C4-2B (cell line): ENCODE measurements around the gene SQSTM1.

Source experiments
- H3K27ac ChIP-seq: fragments of 450-650 bp; 2 replicates; pipeline ENCODE4 v1.5.1; 2017
- ZFX ChIP-seq: fragments of 450-650 bp; IDR thresholded peaks from 2 replicates; pipeline ENCODE4 v1.6.1; 2017
- TF ChIP-seq, protein P1 (sequence below): fragments of 450-650 bp; conservative IDR thresholded peaks from 2 replicates; pipeline ENCODE4 v1.5.1; 2017; ENCODE audit warnings: mild to moderate bottlenecking

SQSTM1 gene

DNA sequence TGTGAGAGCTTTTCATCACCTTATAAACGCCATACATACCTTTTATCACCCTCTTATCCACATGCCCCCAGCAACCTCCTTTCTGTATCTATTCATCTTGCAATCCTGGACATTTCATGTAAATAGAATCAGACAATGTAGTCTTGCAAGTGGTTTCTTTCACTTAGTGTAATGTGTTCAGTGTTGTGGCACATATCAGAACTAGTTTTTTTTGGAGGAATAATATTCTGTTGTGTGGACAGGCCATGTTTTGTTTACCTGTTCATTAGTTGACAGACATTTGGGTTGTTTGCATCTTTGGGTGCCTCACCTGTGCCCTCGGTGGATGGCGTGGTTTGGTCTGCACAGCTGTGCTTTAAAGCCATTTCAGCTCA is 1.3 kb downstream of the SQSTM1 start:
- TF ChIP-seq, protein P1, sequence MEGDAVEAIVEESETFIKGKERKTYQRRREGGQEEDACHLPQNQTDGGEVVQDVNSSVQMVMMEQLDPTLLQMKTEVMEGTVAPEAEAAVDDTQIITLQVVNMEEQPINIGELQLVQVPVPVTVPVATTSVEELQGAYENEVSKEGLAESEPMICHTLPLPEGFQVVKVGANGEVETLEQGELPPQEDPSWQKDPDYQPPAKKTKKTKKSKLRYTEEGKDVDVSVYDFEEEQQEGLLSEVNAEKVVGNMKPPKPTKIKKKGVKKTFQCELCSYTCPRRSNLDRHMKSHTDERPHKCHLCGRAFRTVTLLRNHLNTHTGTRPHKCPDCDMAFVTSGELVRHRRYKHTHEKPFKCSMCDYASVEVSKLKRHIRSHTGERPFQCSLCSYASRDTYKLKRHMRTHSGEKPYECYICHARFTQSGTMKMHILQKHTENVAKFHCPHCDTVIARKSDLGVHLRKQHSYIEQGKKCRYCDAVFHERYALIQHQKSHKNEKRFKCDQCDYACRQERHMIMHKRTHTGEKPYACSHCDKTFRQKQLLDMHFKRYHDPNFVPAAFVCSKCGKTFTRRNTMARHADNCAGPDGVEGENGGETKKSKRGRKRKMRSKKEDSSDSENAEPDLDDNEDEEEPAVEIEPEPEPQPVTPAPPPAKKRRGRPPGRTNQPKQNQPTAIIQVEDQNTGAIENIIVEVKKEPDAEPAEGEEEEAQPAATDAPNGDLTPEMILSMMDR: no peak
- no peak for TF ChIP-seq ZFX
- H3K27ac ChIP-seq: peak overlapping the region; percentile 13

DNA sequence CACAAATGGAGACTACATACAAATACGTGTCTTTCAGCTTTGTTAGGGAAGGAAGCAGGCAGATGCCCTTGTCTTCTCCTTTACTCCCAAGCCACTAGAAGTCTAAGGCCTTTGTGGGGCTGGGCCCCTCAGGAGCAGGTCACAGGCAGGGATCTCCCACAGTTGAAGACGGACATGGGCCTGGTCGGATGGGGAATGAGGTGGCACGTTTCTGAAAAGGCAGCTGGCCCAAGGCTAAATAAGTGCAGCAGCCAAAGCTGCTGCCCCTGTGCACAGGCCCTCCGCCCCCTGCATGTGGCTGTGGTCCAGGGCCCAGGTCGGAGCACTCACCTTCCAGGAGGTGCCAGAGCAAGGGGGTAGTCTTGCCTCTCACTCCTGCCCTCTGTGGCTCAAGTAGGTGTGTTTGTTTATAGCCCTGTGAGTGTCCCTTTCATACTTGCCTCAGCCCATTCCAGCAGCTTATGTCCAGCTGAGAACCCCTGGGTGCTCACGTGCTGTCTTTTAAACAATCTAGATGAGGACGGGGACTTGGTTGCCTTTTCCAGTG is 1.8 kb downstream of the SQSTM1 start:
- peak overlapping the region; percentile 13 for H3K27ac ChIP-seq
- no peak for TF ChIP-seq ZFX
- TF ChIP-seq, protein P1: no peak

DNA sequence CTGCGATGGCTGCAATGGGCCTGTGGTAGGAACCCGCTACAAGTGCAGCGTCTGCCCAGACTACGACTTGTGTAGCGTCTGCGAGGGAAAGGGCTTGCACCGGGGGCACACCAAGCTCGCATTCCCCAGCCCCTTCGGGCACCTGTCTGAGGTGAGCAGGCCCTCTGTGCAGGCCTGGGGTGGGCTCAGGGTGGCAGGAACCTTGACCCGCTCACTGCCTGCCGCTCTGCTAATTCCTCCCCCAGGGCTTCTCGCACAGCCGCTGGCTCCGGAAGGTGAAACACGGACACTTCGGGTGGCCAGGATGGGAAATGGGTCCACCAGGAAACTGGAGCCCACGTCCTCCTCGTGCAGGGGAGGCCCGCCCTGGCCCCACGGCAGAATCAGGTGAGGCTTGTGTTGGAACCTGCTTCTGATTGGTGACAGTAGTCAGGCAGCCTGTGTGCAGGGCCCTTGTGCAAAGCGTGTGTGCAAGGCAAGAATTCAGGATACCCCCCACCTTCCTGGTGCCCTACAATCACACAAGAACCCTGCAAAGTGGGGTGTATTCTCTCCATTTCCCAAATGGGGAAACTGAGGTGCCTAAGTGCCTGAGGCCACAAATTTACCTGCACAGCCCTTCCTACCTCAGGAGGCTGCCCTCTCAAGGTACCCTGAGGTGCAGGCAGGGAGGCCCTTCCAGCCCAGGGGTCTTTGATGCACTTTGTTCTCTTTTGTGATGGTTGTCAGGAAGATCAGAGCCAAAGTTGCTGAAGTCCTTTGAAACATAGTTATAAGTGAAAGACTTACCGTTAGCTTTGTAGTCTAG is 3.4 kb downstream of the SQSTM1 start:
- TF ChIP-seq ZFX: no peak
- TF ChIP-seq, protein P1: no peak
- no peak overlapping the region for H3K27ac ChIP-seq

DNA sequence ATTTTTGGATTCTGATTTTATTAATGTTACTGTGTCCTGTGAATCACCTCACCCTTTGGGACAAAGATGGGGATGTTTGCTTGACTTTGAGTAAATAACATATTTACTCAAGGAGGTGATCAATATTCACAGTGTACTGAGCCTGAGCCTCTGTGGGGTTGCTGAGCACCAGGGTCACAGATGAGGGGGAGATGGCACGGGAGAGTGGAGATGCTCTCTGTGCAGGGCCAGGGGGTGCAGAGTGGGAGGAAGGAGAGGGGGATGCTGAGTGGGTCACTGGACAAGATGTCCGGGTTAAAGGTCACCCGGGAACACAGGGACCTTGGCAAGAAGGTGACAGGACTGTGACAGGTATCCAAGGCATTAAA is 4.0 kb downstream of the SQSTM1 start:
- no peak for TF ChIP-seq ZFX
- TF ChIP-seq, protein P1: no peak
- H3K27ac ChIP-seq: no peak overlapping the region

DNA sequence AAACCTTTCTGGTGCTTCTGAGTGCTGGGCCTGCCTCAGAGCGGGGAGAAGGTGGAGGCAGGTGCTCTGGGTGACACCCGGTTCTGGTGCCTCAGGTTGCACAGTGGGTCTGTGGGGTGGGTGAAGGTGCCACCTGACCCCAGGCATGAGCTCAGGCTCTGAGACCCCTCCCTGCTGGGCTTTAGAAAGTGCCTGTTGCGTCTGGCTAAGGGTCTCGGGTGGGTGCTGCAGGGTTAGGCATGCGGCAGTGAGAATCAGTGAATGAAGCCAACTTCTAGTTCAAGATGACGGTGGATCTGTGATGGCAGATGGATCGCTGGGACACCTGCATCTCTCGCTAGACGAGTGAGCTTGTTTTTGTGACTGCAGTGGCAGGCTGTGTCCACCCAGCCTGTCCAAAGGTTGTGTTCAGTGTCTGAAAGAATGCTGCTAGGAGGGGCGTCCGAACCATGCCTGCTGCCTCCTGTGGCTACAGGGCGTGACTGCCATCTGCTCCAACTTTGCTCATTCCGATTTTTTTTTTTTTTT is 5.0 kb downstream of the SQSTM1 start:
- TF ChIP-seq, protein P1: no peak
- no peak for TF ChIP-seq ZFX
- H3K27ac ChIP-seq: no peak overlapping the region

DNA sequence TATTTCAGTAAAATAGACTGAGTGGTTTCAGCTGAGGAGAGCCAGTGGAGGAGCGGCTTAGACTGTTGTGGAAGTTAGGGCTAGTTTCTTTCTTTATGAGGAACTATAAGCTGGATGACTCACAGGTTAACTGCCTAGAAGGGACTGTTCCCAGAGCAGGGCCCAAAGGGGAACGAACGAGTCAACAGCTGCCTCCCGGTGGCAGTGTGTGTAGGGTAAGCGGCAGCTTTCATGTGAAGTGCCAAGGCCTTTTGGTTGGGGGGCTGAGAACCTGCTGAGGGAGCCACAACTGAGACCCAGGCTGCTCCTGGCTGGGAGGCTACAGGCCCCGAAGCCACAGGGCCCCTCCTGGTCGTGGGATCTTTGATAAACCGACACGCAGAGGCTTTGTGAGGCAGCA is 7.0 kb downstream of the SQSTM1 start:
- TF ChIP-seq, protein P1: no peak
- no peak for TF ChIP-seq ZFX
- no peak overlapping the region for H3K27ac ChIP-seq

DNA sequence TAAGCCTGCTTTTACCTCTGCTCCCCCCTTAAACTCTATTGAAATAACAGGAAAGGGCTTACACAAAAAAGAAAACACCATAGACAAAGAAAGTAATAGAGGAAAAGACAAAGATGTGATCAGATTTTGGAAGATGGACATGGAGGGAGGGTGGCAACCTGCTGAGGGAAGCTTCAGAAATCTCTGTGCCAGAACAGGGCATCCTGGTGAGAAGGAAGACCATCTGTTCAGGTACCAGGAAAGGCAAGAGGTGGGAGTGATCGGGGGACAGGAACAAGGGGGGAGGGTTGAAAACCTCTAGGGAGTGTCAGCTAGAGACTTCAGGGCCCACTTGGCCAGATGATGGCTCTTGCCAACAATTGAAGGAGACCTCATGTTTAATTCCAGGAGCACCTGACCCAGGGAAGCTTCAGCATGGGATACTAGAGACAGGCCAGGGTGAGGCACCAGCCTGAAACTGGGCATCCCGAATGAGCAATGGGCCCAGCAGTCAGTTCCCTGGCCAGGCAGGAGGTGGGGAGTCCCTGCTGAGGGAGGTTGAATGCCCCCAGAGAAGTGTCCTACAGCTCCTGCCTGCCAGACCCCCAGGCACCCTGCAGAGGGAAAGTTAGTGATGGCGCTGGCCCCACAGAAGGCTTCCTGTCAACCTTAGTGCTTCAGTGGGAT is 8.2 kb downstream of the SQSTM1 start:
- TF ChIP-seq ZFX: no peak
- TF ChIP-seq, protein P1: no peak
- H3K27ac ChIP-seq: no peak overlapping the region
